Measurements from ENCODE around the gene PKP3. TPM values are rescaled to one million over a fixed set of nuclear protein-coding genes. Genes with fewer than 3 reads are reported as not detected.

PKP3 gene
- total RNA-seq, result 0.81 and 1.3 TPM in 2 replicates

GRCh38 chr11:394034-394857 is at the start of gene PKP3:
PKP3 (plus strand) TSS chr11:394209; CDS start chr11:394293, 84 bp downstream.

GRCh38 chr11:369336-370018 is 24.5 kb upstream of the PKP3 start, which contains the start of gene B4GALNT4:
B4GALNT4 (plus strand) TSS chr11:369499; CDS start chr11:369804, 305 bp downstream.

GRCh38 chr11:441418-442274 is 47.6 kb downstream of the PKP3 start, which contains the start of gene ANO9:
ANO9 (minus strand) TSS chr11:442011; CDS start chr11:441926, 85 bp downstream.

GRCh38 chr11:449889-450808 is 56.1 kb downstream of the PKP3 start, which contains the start of gene PTDSS2:
PTDSS2 (plus strand) TSS chr11:450279; CDS start chr11:450456, 177 bp downstream.

Other genes with a start within 250 kb of the PKP3 start
- not detected in 2 replicates for gene SCGB1C1, start 201.1 kb upstream of the PKP3 start, total RNA-seq
- 18.6 and 20.2 TPM in 2 replicates for gene BET1L, start 186.8 kb upstream of the PKP3 start, total RNA-seq
- 161 and 178 TPM in 2 replicates for gene RIC8A, start 186.5 kb upstream of the PKP3 start, total RNA-seq
- gene SIRT3, start 157.9 kb upstream of the PKP3 start, total RNA-seq, result 8.7 and 9.8 TPM in 2 replicates
- 152 and 162 TPM in 2 replicates for gene PSMD13, start 157.2 kb upstream of the PKP3 start, total RNA-seq
- not detected in 2 replicates for gene NLRP6, start 115.8 kb upstream of the PKP3 start, total RNA-seq
- gene PGGHG, start 105.1 kb upstream of the PKP3 start, total RNA-seq, result 8.1 and 9.5 TPM in 2 replicates
- gene IFITM5, start 94.7 kb upstream of the PKP3 start, total RNA-seq, result not detected in 2 replicates
- gene IFITM2, start 86.4 kb upstream of the PKP3 start, total RNA-seq, result 113 and 138 TPM in 2 replicates
- 32.6 and 61.0 TPM in 2 replicates for gene IFITM1, start 80.2 kb upstream of the PKP3 start, total RNA-seq
- 90.2 and 101 TPM in 2 replicates for gene IFITM3, start 73.3 kb upstream of the PKP3 start, total RNA-seq
- under 0.01 and 0.06 TPM in 2 replicates for gene B4GALNT4, start 24.7 kb upstream of the PKP3 start, total RNA-seq
- 17.8 and 19.3 TPM in 2 replicates for gene SIGIRR, start 20.8 kb downstream of the PKP3 start, total RNA-seq
- gene ANO9, start 47.8 kb downstream of the PKP3 start, total RNA-seq, result not detected in 2 replicates
- gene PTDSS2, start 56.1 kb downstream of the PKP3 start, total RNA-seq, result 25.6 and 32.0 TPM in 2 replicates
- 420 and 478 TPM in 2 replicates for gene RNH1, start 113.0 kb downstream of the PKP3 start, total RNA-seq
- gene HRAS, start 141.4 kb downstream of the PKP3 start, total RNA-seq, result 77.6 and 105 TPM in 2 replicates
- 0.25 and 0.53 TPM in 2 replicates for gene LRRC56, start 143.3 kb downstream of the PKP3 start, total RNA-seq
- gene LMNTD2, start 166.5 kb downstream of the PKP3 start, total RNA-seq, result 0.13 and 0.19 TPM in 2 replicates
- gene RASSF7, start 166.8 kb downstream of the PKP3 start, total RNA-seq, result 1.2 and 1.7 TPM in 2 replicates
- gene PHRF1, start 182.3 kb downstream of the PKP3 start, total RNA-seq, result 21.7 and 27.9 TPM in 2 replicates
- gene IRF7, start 221.7 kb downstream of the PKP3 start, total RNA-seq, result 8.6 and 9.8 TPM in 2 replicates
- not detected in 2 replicates for gene CDHR5, start 230.7 kb downstream of the PKP3 start, total RNA-seq
- gene SCT, start 233.0 kb downstream of the PKP3 start, total RNA-seq, result not detected in 2 replicates
- 0.06 TPM in 1 of 2 replicates, not detected in the other for gene DRD4, start 243.1 kb downstream of the PKP3 start, total RNA-seq

Data from aortic smooth muscle cell (primary cell).